ENCODE measurements around the gene RBMS3. TPM values are rescaled to one million over a fixed set of nuclear protein-coding genes. Genes with fewer than 3 reads are reported as not detected.

Gene RBMS3
- total RNA-seq, 4 donors from 2014 or later: 7.3 to 21.8 (median 12.8) TPM

DNA sequence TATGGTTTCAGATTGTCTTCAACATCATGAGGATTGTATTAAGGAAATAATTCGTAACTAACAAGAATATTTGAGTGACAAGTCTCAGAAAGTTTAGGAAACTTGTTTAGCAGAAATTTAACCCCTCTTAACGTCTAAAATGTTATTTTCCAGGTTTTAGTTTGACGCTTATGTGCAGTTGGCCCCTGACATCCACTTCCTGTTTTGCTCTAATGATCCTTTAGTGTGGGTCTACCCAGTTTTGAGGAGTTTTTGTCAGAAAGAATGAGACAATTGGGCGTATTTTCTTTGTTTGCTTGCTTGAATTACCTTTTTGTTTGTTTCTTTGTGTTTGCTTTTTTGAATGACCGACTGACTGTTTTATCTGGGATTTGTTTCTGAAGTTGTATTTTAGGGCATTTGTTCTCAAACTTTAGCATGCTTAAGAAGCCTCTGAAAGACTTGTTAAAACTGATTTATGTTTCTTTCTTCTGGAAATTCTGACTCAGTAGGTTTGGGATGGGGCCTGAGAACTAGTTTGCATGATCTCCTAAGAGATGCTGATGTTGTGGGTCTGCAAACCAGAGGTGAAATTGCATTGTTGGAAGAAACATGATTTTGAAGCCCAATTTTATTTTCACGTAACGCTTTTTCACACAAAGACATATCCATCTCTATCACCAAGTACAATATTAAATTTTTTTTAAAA, 20.6 kb downstream of the RBMS3 start:
- DNase-seq (ENCODE audit: low spot score in 2 of 2): no peak
- no peak overlapping the region for H3K4me3 ChIP-seq (ENCODE audit: low read depth, poor library complexity, severe bottlenecking)
- intact Hi-C loops (cut with DNase I; ENCODE audit: low total_unique reads): no loop called here
- TF ChIP-seq, protein P1, sequence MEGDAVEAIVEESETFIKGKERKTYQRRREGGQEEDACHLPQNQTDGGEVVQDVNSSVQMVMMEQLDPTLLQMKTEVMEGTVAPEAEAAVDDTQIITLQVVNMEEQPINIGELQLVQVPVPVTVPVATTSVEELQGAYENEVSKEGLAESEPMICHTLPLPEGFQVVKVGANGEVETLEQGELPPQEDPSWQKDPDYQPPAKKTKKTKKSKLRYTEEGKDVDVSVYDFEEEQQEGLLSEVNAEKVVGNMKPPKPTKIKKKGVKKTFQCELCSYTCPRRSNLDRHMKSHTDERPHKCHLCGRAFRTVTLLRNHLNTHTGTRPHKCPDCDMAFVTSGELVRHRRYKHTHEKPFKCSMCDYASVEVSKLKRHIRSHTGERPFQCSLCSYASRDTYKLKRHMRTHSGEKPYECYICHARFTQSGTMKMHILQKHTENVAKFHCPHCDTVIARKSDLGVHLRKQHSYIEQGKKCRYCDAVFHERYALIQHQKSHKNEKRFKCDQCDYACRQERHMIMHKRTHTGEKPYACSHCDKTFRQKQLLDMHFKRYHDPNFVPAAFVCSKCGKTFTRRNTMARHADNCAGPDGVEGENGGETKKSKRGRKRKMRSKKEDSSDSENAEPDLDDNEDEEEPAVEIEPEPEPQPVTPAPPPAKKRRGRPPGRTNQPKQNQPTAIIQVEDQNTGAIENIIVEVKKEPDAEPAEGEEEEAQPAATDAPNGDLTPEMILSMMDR (IDR thresholded peaks at IDR 0.05): no peak
- TF ChIP-seq POLR2A (IDR thresholded peaks at IDR 0.05): no peak
- 65 to 66% methylated on average over 7 of the region's 7 CpGs for WGBS, 2 donors

DNA sequence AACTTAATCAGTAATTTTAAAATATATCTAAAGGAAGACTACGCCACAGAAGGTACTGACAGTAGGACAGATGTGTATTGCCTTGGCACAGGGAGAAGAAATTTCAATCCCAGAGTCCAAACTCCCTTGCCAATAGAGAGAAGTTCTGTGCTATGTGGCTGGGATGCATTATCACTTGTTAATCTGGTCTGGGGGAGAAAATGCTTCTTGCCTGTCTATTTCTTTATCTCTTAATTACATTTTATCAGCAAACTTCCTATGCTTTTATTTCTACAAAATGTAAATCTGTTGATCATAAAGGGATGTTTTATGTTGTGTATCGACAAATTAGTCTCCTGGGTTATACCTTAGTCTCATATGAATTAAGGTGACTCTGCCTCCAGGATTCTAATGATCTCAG, 21.7 kb downstream of the RBMS3 start:
- H3K4me3 ChIP-seq (ENCODE audit: low read depth, poor library complexity, severe bottlenecking): no peak overlapping the region
- WGBS, 2 donors: 90 to 96% methylated on average over 2 of the region's 2 CpGs
- DNase-seq (ENCODE audit: low spot score in 2 of 2): no peak
- intact Hi-C loops (cut with DNase I; ENCODE audit: low total_unique reads): no loop called here
- no peak for TF ChIP-seq POLR2A (IDR thresholded peaks at IDR 0.05)
- TF ChIP-seq, protein P1 (IDR thresholded peaks at IDR 0.05): no peak

DNA sequence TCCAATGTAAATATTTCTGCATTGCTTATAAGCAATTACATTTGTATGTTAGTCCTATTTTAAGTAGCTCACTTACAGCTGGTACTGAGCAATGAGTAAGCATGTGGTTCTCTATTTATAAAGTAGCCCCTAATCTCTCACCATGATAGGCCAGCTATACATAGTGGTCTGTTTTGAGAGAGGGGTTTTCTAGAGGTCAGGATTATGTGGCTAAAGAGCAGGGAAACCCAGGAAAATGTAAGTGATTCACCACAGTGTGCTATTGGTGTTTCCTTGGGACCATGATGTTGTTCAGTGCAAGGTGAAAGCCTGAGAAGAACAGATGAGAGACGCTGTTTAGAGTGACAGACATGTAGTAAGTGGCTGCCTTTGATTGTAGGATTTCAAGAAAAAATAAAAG, 26.4 kb downstream of the RBMS3 start:
- 94 to 100% methylated on average over 1 of the region's 1 CpG for WGBS, 2 donors
- no peak for DNase-seq (ENCODE audit: low spot score in 2 of 2)
- TF ChIP-seq, protein P1 (IDR thresholded peaks at IDR 0.05): no peak
- TF ChIP-seq POLR2A (IDR thresholded peaks at IDR 0.05): no peak
- intact Hi-C loops (cut with DNase I; ENCODE audit: low total_unique reads): no loop called here
- no peak overlapping the region for H3K4me3 ChIP-seq (ENCODE audit: low read depth, poor library complexity, severe bottlenecking)

DNA sequence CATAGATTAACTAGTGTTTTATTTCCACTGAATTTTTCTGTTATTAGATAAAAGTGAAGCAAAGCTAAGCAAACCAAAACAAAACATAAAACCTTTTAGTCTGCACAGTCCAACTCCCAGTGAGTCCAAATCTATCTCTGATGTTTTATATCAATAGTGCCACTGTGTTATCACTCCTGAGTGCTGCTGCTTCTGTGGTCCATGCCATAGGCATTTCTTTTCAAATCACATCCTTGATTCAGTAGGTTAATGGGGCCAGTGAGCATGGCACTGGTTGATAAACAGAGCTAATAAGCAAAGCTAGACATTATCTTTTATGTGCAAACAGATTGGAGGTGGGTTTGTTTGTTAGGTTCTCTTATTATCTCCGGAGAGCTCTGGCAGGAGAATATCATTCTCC, 30.0 kb downstream of the RBMS3 start:
- intact Hi-C loops (cut with DNase I; ENCODE audit: low total_unique reads): no loop called here
- no peak overlapping the region for H3K4me3 ChIP-seq (ENCODE audit: low read depth, poor library complexity, severe bottlenecking)
- 97 to 100% methylated on average over 1 of the region's 1 CpG for WGBS, 2 donors
- DNase-seq (ENCODE audit: low spot score in 2 of 2): no peak
- TF ChIP-seq POLR2A (IDR thresholded peaks at IDR 0.05): no peak
- TF ChIP-seq, protein P1 (IDR thresholded peaks at IDR 0.05): no peak

DNA sequence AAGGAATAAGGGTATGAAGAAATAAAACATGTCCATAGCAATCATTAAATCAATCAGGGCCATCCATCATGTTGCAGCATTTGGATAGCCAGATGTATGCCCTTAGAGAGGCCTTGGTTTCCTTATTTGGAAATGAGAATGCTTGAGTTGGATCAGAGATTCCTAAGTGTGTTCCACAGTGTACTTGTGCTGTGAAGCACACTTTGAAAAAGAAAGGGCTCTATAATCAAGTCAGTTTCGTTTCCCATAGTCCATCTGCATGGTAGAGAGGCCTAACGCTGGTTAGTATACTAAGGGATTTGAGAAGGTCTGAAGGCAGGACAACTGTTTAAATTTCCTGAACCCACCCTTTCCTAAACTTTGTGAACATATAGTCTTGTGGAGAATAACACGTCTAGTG, 30.9 kb downstream of the RBMS3 start:
- intact Hi-C loops (cut with DNase I; ENCODE audit: low total_unique reads): no loop called here
- H3K4me3 ChIP-seq (ENCODE audit: low read depth, poor library complexity, severe bottlenecking): no peak overlapping the region
- TF ChIP-seq, protein P1 (IDR thresholded peaks at IDR 0.05): no peak
- no peak for TF ChIP-seq POLR2A (IDR thresholded peaks at IDR 0.05)
- 86 to 89% methylated on average over 3 of the region's 3 CpGs for WGBS, 2 donors
- no peak for DNase-seq (ENCODE audit: low spot score in 2 of 2)

- 94 to 97% methylated on average over 2 of the region's 2 CpGs for WGBS, 2 donors
- H3K4me3 ChIP-seq (ENCODE audit: low read depth, poor library complexity, severe bottlenecking): no peak overlapping the region
- intact Hi-C loops (cut with DNase I; ENCODE audit: low total_unique reads): no loop called here
- TF ChIP-seq, protein P1 (IDR thresholded peaks at IDR 0.05): no peak
- no peak for TF ChIP-seq POLR2A (IDR thresholded peaks at IDR 0.05)
- DNase-seq (ENCODE audit: low spot score in 2 of 2): no peak
These were observed 31.5 kb downstream of the RBMS3 start for GRCh38 chr3:29312395-29312794.
